HG02981 (cell line): ENCODE data around the gene TMPRSS11E.
"Not testable (repeated sequence)": the region's sequence is repeated elsewhere in the genome, so short reads cannot be mapped to it uniquely, and the experiment has no call there.

Experiments
- ATAC-seq: cut with Tn5 transposase; IDR thresholded peaks from one replicate; pipeline ENCODE4 v1.9.1; 2021; ENCODE audit warnings: mild to moderate bottlenecking, moderate library complexity; ENCODE audit not compliant: unreplicated experiment

The TMPRSS11E gene

GRCh38 chr4:68447201-68447600 is at the start of gene TMPRSS11E:
TMPRSS11E (plus strand) TSS chr4:68447463; CDS start chr4:68447513, 50 bp downstream.
- no peak for ATAC-seq

GRCh38 chr4:68399306-68399705 is 48.0 kb upstream of the TMPRSS11E start:
- no peak for ATAC-seq

- ATAC-seq: no peak
These were observed 46.0 kb upstream of the TMPRSS11E start for GRCh38 chr4:68401231-68401630.

GRCh38 chr4:68404153-68404552 is 43.1 kb upstream of the TMPRSS11E start:
- no peak for ATAC-seq

- not testable (repeated sequence) for ATAC-seq
These were observed 41.4 kb upstream of the TMPRSS11E start for GRCh38 chr4:68405718-68406478.

GRCh38 chr4:68406479-68406859 is 40.8 kb upstream of the TMPRSS11E start:
- no peak for ATAC-seq

GRCh38 chr4:68407015-68407867 is 40.0 kb upstream of the TMPRSS11E start:
- not testable (repeated sequence) for ATAC-seq

- ATAC-seq: no peak
These were observed 39.4 kb upstream of the TMPRSS11E start for GRCh38 chr4:68407868-68408190.

- no peak for ATAC-seq
These were observed 37.1 kb upstream of the TMPRSS11E start for GRCh38 chr4:68410149-68410548.

- ATAC-seq: no peak
These were observed 36.6 kb upstream of the TMPRSS11E start for GRCh38 chr4:68410643-68411042.

GRCh38 chr4:68412031-68412430 is 35.2 kb upstream of the TMPRSS11E start:
- ATAC-seq: not testable (repeated sequence)

GRCh38 chr4:68416591-68416990 is 30.7 kb upstream of the TMPRSS11E start:
- ATAC-seq: no peak

GRCh38 chr4:68426516-68426915 is 20.7 kb upstream of the TMPRSS11E start:
- no peak for ATAC-seq

GRCh38 chr4:68430337-68430736 is 16.9 kb upstream of the TMPRSS11E start:
- no peak for ATAC-seq

- ATAC-seq: no peak
These were observed 14.9 kb upstream of the TMPRSS11E start for GRCh38 chr4:68432320-68432719.

- no peak for ATAC-seq
These were observed 13.7 kb upstream of the TMPRSS11E start for GRCh38 chr4:68433582-68433981.

GRCh38 chr4:68434277-68434676 is 13.0 kb upstream of the TMPRSS11E start:
- ATAC-seq: no peak

- ATAC-seq: no peak
These were observed 12.4 kb upstream of the TMPRSS11E start for GRCh38 chr4:68434836-68435235.

GRCh38 chr4:68445111-68445510 is 2.2 kb upstream of the TMPRSS11E start:
- no peak for ATAC-seq

- ATAC-seq: peak; percentile 83
These were observed 4.3 kb downstream of the TMPRSS11E start for GRCh38 chr4:68451246-68452211.

- no peak for ATAC-seq
These were observed 12.8 kb downstream of the TMPRSS11E start for GRCh38 chr4:68460085-68460484.
